K562 (cell line): ENCODE measurements around the gene FAAP100. TPM values are rescaled to one million over a fixed set of nuclear protein-coding genes. Genes with fewer than 3 reads are reported as not detected.

Experiments used
- E2F6 ChIP-seq, 2 experiments: IDR thresholded peaks; 2 replicates each; pipeline ENCODE4 v1.6.1; 2011; ENCODE audit warnings: borderline replicate concordance in 1 of 2, control low read depth in 1 of 2, low read depth in 1 of 2, low read length in 1 of 2, mild to moderate bottlenecking in 1 of 2, mixed read lengths in 1 of 2, moderate library complexity in 1 of 2; ENCODE audit not compliant: insufficient read depth in 1 of 2, insufficient read length in 1 of 2, poor library complexity in 1 of 2, severe bottlenecking in 1 of 2; ENCODE audit errors: extremely low read depth in 1 of 2
- GATAD2A ChIP-seq: fragments of 450-650 bp; IDR thresholded peaks from 2 replicates; pipeline ENCODE4 v1.6.1; 2017
- PTRF ChIP-seq: fragments of 450-650 bp; IDR thresholded peaks from 2 replicates; pipeline ENCODE4 v1.6.1; 2016; ENCODE audit warnings: mild to moderate bottlenecking, missing genetic modification characterization, missing compliant biosample characterization
- ZBTB7A ChIP-seq: IDR thresholded peaks from 2 replicates; pipeline ENCODE4 v1.6.1; 2011; ENCODE audit warnings: low read depth, mild to moderate bottlenecking, low read length, moderate library complexity, borderline replicate concordance; ENCODE audit not compliant: control insufficient read depth
- ZNF143 ChIP-seq: sonication (generic); formaldehyde crosslinking; IDR thresholded peaks from 2 replicates; pipeline ENCODE4 v1.9.0; 2022; ENCODE audit warnings: mild to moderate bottlenecking, missing genetic modification reagents
- ZNF316 ChIP-seq: fragments of 450-650 bp; IDR thresholded peaks from 2 replicates; pipeline ENCODE4 v1.6.1; 2016
- polyA plus RNA-seq, 8 experiments: library from polyadenylated mRNA; depleted of rRNA in 4 of 8; stranded (reverse) in 5 of 8; unstranded in 3 of 8; fragments of >200 nt; fragmentation: Nextera tagmentation in 2 of 8; fragmentation: Illumina TruSeq in 1 of 8; extraction: Ambion mirVana in 2 of 8; extraction: Trizol in 1 of 8; gene quantifications; 2 replicates each; pipeline versions ENCODE4 v1.2.1 to v1.2.3, GENCODE V29; 2011 to 2014; ENCODE audit warnings: inconsistent platforms in 1 of 8, missing spikeins in 1 of 8
- total RNA-seq, 7 experiments: library from RNA; depleted of rRNA in 6 of 7; stranded (reverse); fragments of >200 nt in 6 of 7; fragmentation: Illumina TruSeq in 2 of 7; extraction: Trizol in 2 of 7; gene quantifications; 2 replicates each; pipeline versions ENCODE4 v1.2.1 to v1.2.3, GENCODE V29; 2011 to 2021; ENCODE audit warnings: low replicate concordance in 1 of 7
- TF ChIP-seq, protein P1 (sequence below): sonication (generic); formaldehyde crosslinking; IDR thresholded peaks from 2 replicates; pipeline ENCODE4 v1.8.1; 2023; ENCODE audit warnings: mild to moderate bottlenecking, missing genetic modification reagents

Gene FAAP100
- total and polyA plus RNA-seq, 9 of the 15 experiments (the other 6 are each of a cell fraction or from before 2014, with no cell fraction given), result 0.31 to 51.2 (median 12.6) TPM

- TF ChIP-seq E2F6 (IDR thresholded peaks at IDR 0.05; ENCODE audit: borderline replicate concordance in 1 of 2, extremely low read depth in 1 of 2, insufficient read depth in 1 of 2, insufficient read length in 1 of 2, low read depth in 1 of 2, low read length in 1 of 2, poor library complexity in 1 of 2, severe bottlenecking in 1 of 2) (peak in 1 of 2 experiments; percentile 39), ZBTB7A (no peak), ZNF143 (no peak), GATAD2A (no peak), ZNF316 (peak; percentile 74), PTRF (tag) (no peak)
- TF ChIP-seq, protein P1, sequence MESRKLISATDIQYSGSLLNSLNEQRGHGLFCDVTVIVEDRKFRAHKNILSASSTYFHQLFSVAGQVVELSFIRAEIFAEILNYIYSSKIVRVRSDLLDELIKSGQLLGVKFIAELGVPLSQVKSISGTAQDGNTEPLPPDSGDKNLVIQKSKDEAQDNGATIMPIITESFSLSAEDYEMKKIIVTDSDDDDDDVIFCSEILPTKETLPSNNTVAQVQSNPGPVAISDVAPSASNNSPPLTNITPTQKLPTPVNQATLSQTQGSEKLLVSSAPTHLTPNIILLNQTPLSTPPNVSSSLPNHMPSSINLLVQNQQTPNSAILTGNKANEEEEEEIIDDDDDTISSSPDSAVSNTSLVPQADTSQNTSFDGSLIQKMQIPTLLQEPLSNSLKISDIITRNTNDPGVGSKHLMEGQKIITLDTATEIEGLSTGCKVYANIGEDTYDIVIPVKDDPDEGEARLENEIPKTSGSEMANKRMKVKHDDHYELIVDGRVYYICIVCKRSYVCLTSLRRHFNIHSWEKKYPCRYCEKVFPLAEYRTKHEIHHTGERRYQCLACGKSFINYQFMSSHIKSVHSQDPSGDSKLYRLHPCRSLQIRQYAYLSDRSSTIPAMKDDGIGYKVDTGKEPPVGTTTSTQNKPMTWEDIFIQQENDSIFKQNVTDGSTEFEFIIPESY (CRISPR knock-in tag), result peak; percentile 92
Measured at GRCh38 chr17:81493198-81494038, 58.7 kb downstream of the FAAP100 start (continued).
